T-cell (primary cell): ENCODE results near the gene HCFC2. TPM values are rescaled to one million over a fixed set of nuclear protein-coding genes. Genes with fewer than 3 reads are reported as not detected.

Experiments
- ATAC-seq, 4 experiments: fragments of 200-7000 bp in 3 of 4; fragments of 150-1000 bp in 1 of 4; cut with Tn5 transposase; replicated peaks in 1 of 4; 1 replicate in 3 of 4; 2 replicates in 1 of 4; pipeline ENCODE4 v1.10.0; 2021; ENCODE audit warnings: moderate library complexity in 3 of 4, mild to moderate bottlenecking in 2 of 4, moderate number of reproducible peaks in 1 of 4
- CTCF ChIA-PET, 2 donors: fragments of 300-600 bp; sonication (Branson Sonifier 250); formaldehyde crosslinking; loops; one replicate each; lab custom pipeline; 2022; ENCODE audit warnings: antibody characterized with exemption in 2 of 2; lab: Charles Lee
- POLR2A ChIA-PET, 2 donors: fragments of 300-600 bp; sonication (Branson Sonifier 250); formaldehyde crosslinking; loops; one replicate each; lab custom pipeline; 2022; ENCODE audit warnings: antibody characterized with exemption in 2 of 2; lab: Charles Lee
- DNase-seq, 35 experiments: peaks; one replicate each; pipeline versions ENCODE4 v3.0.0 to v3.0.0-alpha.2; 2013 to 2023
- H3K27ac ChIP-seq: one replicate; pipeline ENCODE4 v1.5.1; 2013; ENCODE audit warnings: low read length
- H3K27me3 ChIP-seq, 2 experiments: replicated peaks in 1 of 2; 1 replicate in 1 of 2; 2 replicates in 1 of 2; pipeline versions ENCODE4 v1.6.1 to v1.7.0; 2013; ENCODE audit warnings: low read length in 1 of 2, mixed read lengths in 1 of 2; ENCODE audit not compliant: control insufficient read depth in 2 of 2, insufficient read depth in 2 of 2; ENCODE audit errors: extremely low read depth in 1 of 2
- H3K36me3 ChIP-seq, 2 donors: 1 replicate in 1 of 2; 2 replicates in 1 of 2; pipeline versions ENCODE4 v1.6.1 to v1.7.0; 2013; ENCODE audit warnings: low read length in 1 of 2; ENCODE audit not compliant: control insufficient read depth in 2 of 2, insufficient read depth in 1 of 2; ENCODE audit errors: extremely low read depth in 1 of 2
- H3K4me1 ChIP-seq, 2 experiments: 1 replicate in 1 of 2; 2 replicates in 1 of 2; pipeline versions ENCODE4 v1.6.1 to v1.7.0; 2013; ENCODE audit warnings: low read length in 2 of 2, mixed read lengths in 1 of 2; ENCODE audit not compliant: insufficient read depth in 2 of 2, control insufficient read depth in 1 of 2; ENCODE audit errors: extremely low read depth in 1 of 2
- H3K4me3 ChIP-seq, 2 donors: 1 replicate in 1 of 2; 2 replicates in 1 of 2; pipeline versions ENCODE4 v1.5.1 to v1.7.0; 2013; ENCODE audit warnings: mild to moderate bottlenecking in 2 of 2, low read length in 1 of 2, moderate library complexity in 1 of 2; ENCODE audit not compliant: control insufficient read depth in 1 of 2; ENCODE audit errors: extremely low read depth in 1 of 2
- H3K9me3 ChIP-seq: 2 replicates; pipeline ENCODE4 v1.7.0; 2013
- H3K27ac Mint-ChIP-seq, 2 donors: one replicate each; pipeline ENCODE4 v1.8.0; 2020 to 2021; ENCODE audit warnings: mild to moderate bottlenecking in 2 of 2, mixed read lengths in 2 of 2
- H3K27me3 Mint-ChIP-seq, 2 donors: one replicate each; pipeline ENCODE4 v1.8.0; 2021 to 2022; ENCODE audit warnings: mixed read lengths in 2 of 2
- H3K36me3 Mint-ChIP-seq: one replicate; pipeline ENCODE4 v1.8.0; 2021; ENCODE audit warnings: mixed read lengths
- H3K4me1 Mint-ChIP-seq, 3 donors: one replicate each; pipeline ENCODE4 v1.8.0; 2020 to 2022; ENCODE audit warnings: mixed read lengths in 3 of 3, mild to moderate bottlenecking in 1 of 3
- H3K4me3 Mint-ChIP-seq, 3 donors: one replicate each; pipeline ENCODE4 v1.8.0; 2020 to 2022; ENCODE audit warnings: mild to moderate bottlenecking in 3 of 3, mixed read lengths in 3 of 3, moderate library complexity in 3 of 3
- H3K9me3 Mint-ChIP-seq, 3 donors: one replicate each; pipeline ENCODE4 v1.8.0; 2020 to 2022; ENCODE audit warnings: mixed read lengths in 3 of 3
- WGBS: methylation state at CpG from one replicate; pipeline ENCODE4 v1.1.5; 2013; ENCODE audit warnings: missing lambda C conversion rate; ENCODE audit not compliant: insufficient coverage; 5-methylcytosine and 5-hydroxymethylcytosine counted together
- total RNA-seq, 35 experiments: library from RNA in 6 of 35; stranded (reverse) in 6 of 35; fragments of 120-200 nt in 1 of 35; gene quantifications; one replicate each; pipeline versions ENCODE4 v1.2.1 to v1.2.4 and lab custom pipeline; 2013 to 2026

The HCFC2 gene
- total RNA-seq, 5 donors from 2014 or later (not counting 1 experiment from before 2014, with no cell fraction given) = 13.9 to 16.9 (median 14.9) TPM

GRCh38 chr12:104097954-104098353 is 33.6 kb downstream of the HCFC2 start:
- H3K9me3 Mint-ChIP-seq = no peaks in the 10 kb centered on the region
- Histone ChIP-seq H3K4me1 (no peaks in the 10 kb centered on the region), H3K4me3 (no peak overlapping the region), H3K27ac (no peak overlapping the region), H3K27me3 (no peaks in the 10 kb centered on the region), H3K36me3 (peaks cover 0 to 52% of the 10 kb centered on the region in 2 donors), H3K9me3 (no peaks in the 10 kb centered on the region)
- no peak overlapping the region for H3K4me3 Mint-ChIP-seq
- H3K27ac Mint-ChIP-seq = no peak overlapping the region
- ATAC-seq = no peak
- no peak for DNase-seq
- POLR2A ChIA-PET = interaction anchor here in 1 of 2 donors (0.6 to 0.7 kb wide), 2 partner anchors 16 to 40 kb away, joined by 4 to 6 read pairs; no protein-coding TSS in a partner anchor
- CTCF ChIA-PET = interaction anchor here in 1 of 2 donors (0.6 to 2.4 kb wide), 2 partner anchors 11 to 220 kb away, joined by 3 to 16 read pairs; no protein-coding TSS in a partner anchor
- no CpG with 5 or more reads among the region's 2 CpGs for WGBS
- H3K27me3 Mint-ChIP-seq = no peaks in the 10 kb centered on the region
- peaks cover 44% of the 10 kb centered on the region for H3K36me3 Mint-ChIP-seq
- peaks cover 0 to 5% (median 0%) of the 10 kb centered on the region in 3 donors for H3K4me1 Mint-ChIP-seq

DNA sequence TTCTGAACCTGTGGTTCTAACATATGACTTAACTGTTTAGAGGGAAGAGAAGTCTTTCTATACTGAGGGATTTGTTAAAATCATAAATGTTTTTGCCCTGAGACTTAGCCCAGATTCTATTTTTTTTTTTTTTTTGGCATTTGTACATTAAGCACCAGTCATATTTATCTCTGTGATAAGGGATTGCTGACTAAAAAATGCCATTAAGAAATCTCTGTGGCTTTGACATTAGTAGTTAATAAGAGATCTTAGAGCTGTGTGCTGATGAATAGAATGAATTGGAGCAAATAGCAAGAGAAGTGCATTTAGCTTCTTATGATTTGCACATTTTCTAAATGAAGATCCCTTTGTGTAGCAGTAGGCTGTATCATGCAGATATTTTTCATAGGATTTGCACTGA is 41.1 kb downstream of the HCFC2 start:
- peaks cover 12% of the 10 kb centered on the region for H3K36me3 Mint-ChIP-seq
- no peak overlapping the region for H3K27ac ChIP-seq
- ATAC-seq (no peak), DNase-seq (no peak)
- H3K4me3 ChIP-seq = no peak overlapping the region
- H3K27ac Mint-ChIP-seq = no peak overlapping the region
- H3K27me3 Mint-ChIP-seq = no peaks in the 10 kb centered on the region
- no peak overlapping the region for H3K4me3 Mint-ChIP-seq
- no peaks in the 10 kb centered on the region for H3K9me3 Mint-ChIP-seq
- H3K4me1 Mint-ChIP-seq = peaks cover 10 to 12% (median 10%) of the 10 kb centered on the region in 3 donors
- CTCF ChIA-PET = interaction anchor here in 1 of 2 donors (0.9 kb wide), 1 partner anchor 47 kb away, joined by 5 read pairs; no protein-coding TSS in a partner anchor
- H3K9me3 ChIP-seq = no peaks in the 10 kb centered on the region
- H3K4me1 ChIP-seq = peaks cover 0 to 6% of the 10 kb centered on the region in 2 experiments
- POLR2A ChIA-PET = interaction anchor here in 1 of 2 donors (0.7 kb wide), 1 partner anchor 48 kb away, joined by 5 read pairs; no protein-coding TSS in a partner anchor
- H3K36me3 ChIP-seq = peaks cover 0 to 11% of the 10 kb centered on the region in 2 donors
- no peaks in the 10 kb centered on the region for H3K27me3 ChIP-seq

DNA sequence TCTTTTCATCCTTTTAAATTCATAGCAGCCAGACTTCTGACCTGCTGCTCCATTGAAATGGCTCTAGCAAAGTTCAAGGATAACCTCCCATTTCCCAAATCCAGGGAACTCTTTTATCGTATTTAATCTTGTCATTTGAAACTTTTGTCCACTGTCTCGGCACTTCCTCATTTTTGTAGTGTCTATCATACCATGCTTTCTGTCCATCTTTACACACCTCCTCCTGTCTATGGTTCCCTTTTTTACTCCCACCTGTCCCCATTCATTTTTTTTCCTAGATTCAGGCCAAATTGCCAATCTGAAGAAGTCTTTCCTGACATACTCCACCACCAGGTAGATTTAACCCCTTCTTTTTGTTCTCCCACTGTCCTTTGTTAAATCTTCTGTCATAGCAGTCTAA is 42.6 kb downstream of the HCFC2 start:
- DNase-seq = no peak
- Mint-ChIP-seq H3K4me3 (no peak overlapping the region), H3K36me3 (peaks cover 11% of the 10 kb centered on the region), H3K9me3 (no peaks in the 10 kb centered on the region), H3K27me3 (no peaks in the 10 kb centered on the region), H3K4me1 (peaks cover 10 to 12% (median 10%) of the 10 kb centered on the region in 3 donors), H3K27ac (no peak overlapping the region)
- ChIA-PET POLR2A (no interaction called here), CTCF (interaction anchor here in 1 of 2 donors (1.0 to 3.1 kb wide), 3 partner anchors 19 to 49 kb away, joined by 3 to 28 read pairs (median 3); no protein-coding TSS in a partner anchor)
- peaks cover 0 to 6% of the 10 kb centered on the region in 2 experiments for H3K4me1 ChIP-seq
- ATAC-seq = no peak
- no peak overlapping the region for H3K27ac ChIP-seq
- no peaks in the 10 kb centered on the region for H3K9me3 ChIP-seq
- H3K27me3 ChIP-seq = no peaks in the 10 kb centered on the region
- WGBS = 89% methylated on average over 2 of the region's 2 CpGs
- no peaks in the 10 kb centered on the region for H3K36me3 ChIP-seq
- H3K4me3 ChIP-seq = no peak overlapping the region

DNA sequence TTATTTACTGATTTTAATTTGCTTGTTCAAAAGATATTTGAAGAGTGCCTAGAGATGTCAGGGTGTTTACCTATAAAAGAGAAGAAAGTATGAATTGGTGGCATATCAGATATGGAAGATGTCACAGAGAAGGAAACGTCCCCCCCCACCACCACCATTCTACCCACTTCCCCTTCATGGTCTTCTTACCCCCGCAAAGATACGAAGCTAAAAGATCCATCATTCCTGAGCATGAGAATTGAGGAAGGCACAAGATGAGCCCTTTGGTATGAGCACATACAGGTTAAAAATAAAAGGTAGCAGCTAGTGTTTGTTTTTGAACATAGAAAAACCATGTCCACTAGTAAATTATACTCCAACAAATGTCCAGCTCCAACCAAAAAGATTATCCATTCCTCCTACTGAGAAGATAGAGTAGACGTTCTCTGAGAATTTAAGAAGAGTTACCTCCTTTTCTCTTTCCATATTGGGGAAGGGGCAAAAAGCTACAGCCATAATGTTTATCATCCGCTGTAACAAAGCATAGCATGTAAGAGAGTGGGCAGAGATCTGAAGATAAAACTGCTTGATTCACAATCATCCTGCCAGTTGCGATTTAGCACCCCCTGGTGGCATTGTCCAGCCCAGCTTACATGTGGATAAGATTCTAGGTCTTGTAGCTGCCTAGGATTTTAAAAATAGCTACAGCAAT is 44.6 kb downstream of the HCFC2 start:
- WGBS = 0% methylated on average over 2 of the region's 6 CpGs
- Mint-ChIP-seq H3K36me3 (peaks cover 4% of the 10 kb centered on the region), H3K4me1 (peaks cover 10 to 12% (median 10%) of the 10 kb centered on the region in 3 donors), H3K9me3 (no peaks in the 10 kb centered on the region), H3K27me3 (no peaks in the 10 kb centered on the region), H3K27ac (no peak overlapping the region), H3K4me3 (peak overlapping the region in 2 of 3 donors; percentile 19 to 31)
- CTCF ChIA-PET = interaction anchor here (0.6 to 3.1 kb wide), 44 partner anchors 8 to 871 kb away, joined by 3 to 28 read pairs (median 5); partner anchors contain the start of genes HCFC2 (in 2 of the 2), HSP90B1 (in 1 of the 2), NFYB (in 1 of the 2) and TDG (in 1 of the 2)
- no peak overlapping the region for H3K27ac ChIP-seq
- H3K36me3 ChIP-seq = peaks cover 0 to 4% of the 10 kb centered on the region in 2 donors
- H3K27me3 ChIP-seq = no peaks in the 10 kb centered on the region
- H3K4me3 ChIP-seq = no peak overlapping the region
- ATAC-seq (peak; percentile 97 to 99 (median 98)), DNase-seq (peak; percentile 66 to 91 (median 83))
- peaks cover 0 to 6% of the 10 kb centered on the region in 2 experiments for H3K4me1 ChIP-seq
- H3K9me3 ChIP-seq = no peaks in the 10 kb centered on the region
- POLR2A ChIA-PET = interaction anchor here in 1 of 2 donors (0.6 to 1.1 kb wide), 2 partner anchors 12 to 1242 kb away, joined by 3 to 5 read pairs; no protein-coding TSS in a partner anchor

- Mint-ChIP-seq H3K36me3 (peaks cover 8% of the 10 kb centered on the region), H3K4me3 (peak overlapping the region in 1 of 3 donors; percentile 19), H3K27me3 (no peaks in the 10 kb centered on the region), H3K27ac (no peak overlapping the region), H3K4me1 (peaks cover 10 to 12% (median 11%) of the 10 kb centered on the region in 3 donors), H3K9me3 (no peaks in the 10 kb centered on the region)
- H3K36me3 ChIP-seq = peaks cover 0 to 6% of the 10 kb centered on the region in 2 donors
- peak in 1 of 4 experiments; percentile 11 for ATAC-seq
- no CpG with 5 or more reads among the region's 4 CpGs for WGBS
- no peak overlapping the region for H3K4me3 ChIP-seq
- H3K27me3 ChIP-seq = no peaks in the 10 kb centered on the region
- no peaks in the 10 kb centered on the region for H3K9me3 ChIP-seq
- POLR2A ChIA-PET = interaction anchor here in 1 of 2 donors (0.6 to 1.1 kb wide), 2 partner anchors 12 to 1241 kb away, joined by 3 to 5 read pairs; no protein-coding TSS in a partner anchor
- CTCF ChIA-PET = interaction anchor here (0.6 to 3.1 kb wide), 40 partner anchors 9 to 870 kb away, joined by 3 to 28 read pairs (median 5); partner anchors contain the start of genes HCFC2 (in 2 of the 2), HSP90B1 (in 1 of the 2), NFYB (in 1 of the 2) and TDG (in 1 of the 2)
- no peak overlapping the region for H3K27ac ChIP-seq
- H3K4me1 ChIP-seq = peaks cover 0 to 6% of the 10 kb centered on the region in 2 experiments
- DNase-seq = no peak
Observed at GRCh38 chr12:104109446-104110271, 45.3 kb downstream of the HCFC2 start.
